GM12878 (cell line): ENCODE data around the gene TDP1. TPM values are rescaled to one million over a fixed set of nuclear protein-coding genes. Genes with fewer than 3 reads are reported as not detected.

ENCODE experiments used
- polyA plus RNA-seq, 11 experiments: library from polyadenylated mRNA; depleted of rRNA in 4 of 11; unstranded in 6 of 11; stranded (reverse) in 5 of 11; fragments of >200 nt; fragmentation: Nextera tagmentation in 4 of 11; fragmentation: Illumina TruSeq in 1 of 11; extraction: Ambion mirVana in 4 of 11; extraction: Trizol in 1 of 11; gene quantifications; 1 replicate in 1 of 11; 2 replicates in 10 of 11; pipeline versions ENCODE4 v1.2.1 to v1.2.3, GENCODE V29; 2011 to 2016; ENCODE audit warnings: inconsistent platforms in 2 of 11, missing spikeins in 2 of 11, low read depth in 1 of 11
- total RNA-seq, 4 experiments: library from RNA; depleted of rRNA in 3 of 4; stranded (reverse); fragments of >200 nt in 3 of 4; fragmentation: Illumina TruSeq in 1 of 4; extraction: Trizol in 1 of 4; gene quantifications; 2 replicates each; pipeline versions ENCODE4 v1.2.1 to v1.2.3, GENCODE V29; 2013 to 2021

Gene TDP1
- total and polyA plus RNA-seq, 10 of the 15 experiments (the other 5 are each of a cell fraction or from before 2014, with no cell fraction given), result 40.2 to 60.4 (median 54.1) TPM

Other genes starting within 250 kb of the TDP1 start
- 8.6 and 11.3 TPM in 2 replicates for gene EFCAB11, start 1.2 kb upstream of the TDP1 start, total RNA-seq (2014; rRNA removed)
- gene EFCAB11, start 1.2 kb upstream of the TDP1 start, total RNA-seq (2014; rRNA removed; fragmentation: Illumina TruSeq; extraction: Trizol), result 15.7 and 16.8 TPM in 2 replicates
- 10.3 and 11.5 TPM in 2 replicates for gene EFCAB11, start 1.2 kb upstream of the TDP1 start, total RNA-seq (2021)
- 20.4 and 31.2 TPM in 2 replicates for gene EFCAB11, start 1.2 kb upstream of the TDP1 start, polyA plus RNA-seq (2011; rRNA removed)
- gene EFCAB11, start 1.2 kb upstream of the TDP1 start, polyA plus RNA-seq (2014; fragmentation: Illumina TruSeq; extraction: Trizol), result 14.8 and 18.2 TPM in 2 replicates
- gene EFCAB11, start 1.2 kb upstream of the TDP1 start, polyA plus RNA-seq (2014; fragmentation: Nextera tagmentation; extraction: Ambion mirVana), result 10 to 100 TPM; 35.8 to 37.4 TPM
- 10.3 and 12.4 TPM in 2 replicates for gene EFCAB11, start 1.2 kb upstream of the TDP1 start, polyA plus RNA-seq (2014; rRNA removed)
- 10 to 100 TPM; 25.6 to 30.7 TPM for gene EFCAB11, start 1.2 kb upstream of the TDP1 start, polyA plus RNA-seq (2016; fragmentation: Nextera tagmentation; extraction: Ambion mirVana)
- not detected in 2 replicates for gene KCNK13, start 106.1 kb downstream of the TDP1 start, total RNA-seq (2014; rRNA removed)
- gene KCNK13, start 106.1 kb downstream of the TDP1 start, total RNA-seq (2014; rRNA removed; fragmentation: Illumina TruSeq; extraction: Trizol), result not detected in 2 replicates
- not detected in 2 replicates for gene KCNK13, start 106.1 kb downstream of the TDP1 start, total RNA-seq (2021)
- gene KCNK13, start 106.1 kb downstream of the TDP1 start, polyA plus RNA-seq (2011; rRNA removed), result not detected in 2 replicates
- not detected in 2 replicates for gene KCNK13, start 106.1 kb downstream of the TDP1 start, polyA plus RNA-seq (2014; fragmentation: Illumina TruSeq; extraction: Trizol)
- gene KCNK13, start 106.1 kb downstream of the TDP1 start, polyA plus RNA-seq (2014; fragmentation: Nextera tagmentation; extraction: Ambion mirVana), result not detected
- gene KCNK13, start 106.1 kb downstream of the TDP1 start, polyA plus RNA-seq (2014; rRNA removed), result not detected in 2 replicates
- not detected for gene KCNK13, start 106.1 kb downstream of the TDP1 start, polyA plus RNA-seq (2016; fragmentation: Nextera tagmentation; extraction: Ambion mirVana)